ENCODE data around the gene NINJ2. TPM values are rescaled to one million over a fixed set of nuclear protein-coding genes. Genes with fewer than 3 reads are reported as not detected.
A peak's percentile ranks its signal among the peaks of the same experiment; 100 is the strongest.

Gene NINJ2
- total RNA-seq, 1 donor from 2014 or later = 6.8 TPM

GRCh38 chr12:571795-572531, 91.3 kb downstream of the NINJ2 start:
- H3K27ac Mint-ChIP-seq = no peak overlapping the region
- no peaks in the 10 kb centered on the region for H3K27me3 Mint-ChIP-seq (ENCODE audit: insufficient read depth)
- H3K9me3 Mint-ChIP-seq = no peaks in the 10 kb centered on the region
- H3K36me3 Mint-ChIP-seq (ENCODE audit: low read depth) = peaks cover 2% of the 10 kb centered on the region
- H3K4me3 Mint-ChIP-seq = no peak overlapping the region
- no peak for DNase-seq (ENCODE audit: low spot score)
- intact Hi-C loops (cut with micrococcal nuclease) = no loop called here
- H3K4me1 Mint-ChIP-seq (ENCODE audit: low read depth) = peaks cover 44% of the 10 kb centered on the region

DNA sequence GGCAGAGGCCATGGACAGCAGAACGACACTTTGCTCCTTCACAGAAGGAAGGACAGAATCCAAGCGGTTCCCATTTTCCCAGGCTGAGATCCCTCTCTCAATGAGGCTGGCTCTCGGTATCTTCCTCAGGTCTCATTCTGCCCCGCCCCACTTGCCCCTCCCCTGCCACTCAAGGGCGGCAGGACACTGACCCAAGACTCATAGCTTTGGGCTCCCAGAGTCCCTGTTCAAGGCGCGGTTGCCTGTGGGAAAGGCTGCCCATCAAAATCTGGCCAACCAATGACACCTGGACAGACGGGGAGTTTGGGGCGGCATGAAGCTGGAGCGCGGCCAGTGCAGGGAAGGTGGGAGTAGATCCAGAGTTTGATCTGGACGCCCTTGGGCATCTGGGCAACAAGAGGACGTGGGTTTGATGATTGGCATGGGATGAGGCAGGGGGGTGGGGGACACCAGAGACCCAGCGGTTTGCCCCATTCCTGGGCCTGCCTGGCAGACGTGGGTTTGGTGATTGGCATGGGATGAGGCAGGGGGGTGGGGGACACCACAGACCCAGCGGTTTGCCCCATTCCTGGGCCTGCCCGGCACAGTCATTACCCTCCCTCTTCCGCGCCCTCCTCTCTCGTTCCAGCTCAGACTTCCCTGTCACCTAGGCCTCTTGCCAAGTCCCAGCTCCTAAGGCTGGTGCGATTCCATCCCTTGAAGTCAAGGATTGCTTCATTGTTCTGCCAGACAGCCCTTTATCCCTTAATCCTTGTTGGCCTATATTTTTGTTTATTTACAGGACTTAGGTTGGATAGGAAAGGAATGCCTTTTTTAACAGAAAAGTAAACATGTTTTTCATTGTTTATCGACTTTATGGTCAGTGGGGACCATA, 92.1 kb downstream of the NINJ2 start:
- intact Hi-C loops (cut with micrococcal nuclease) = loop anchor here (1.0 kb wide), 1 partner anchor 378 kb away; the partner anchor contains the start of gene RAD52
- H3K36me3 Mint-ChIP-seq (ENCODE audit: low read depth) = no peaks in the 10 kb centered on the region
- H3K4me1 Mint-ChIP-seq (ENCODE audit: low read depth) = peaks cover 44% of the 10 kb centered on the region
- peak overlapping the region; percentile 44 for H3K27ac Mint-ChIP-seq
- H3K9me3 Mint-ChIP-seq = no peaks in the 10 kb centered on the region
- H3K27me3 Mint-ChIP-seq (ENCODE audit: insufficient read depth) = no peaks in the 10 kb centered on the region
- H3K4me3 Mint-ChIP-seq = peak overlapping the region; percentile 22
- DNase-seq (ENCODE audit: low spot score) = no peak

- intact Hi-C loops (cut with micrococcal nuclease) = loop anchor here (1.0 kb wide), 1 partner anchor 379 kb away; the partner anchor contains the start of gene RAD52
- Mint-ChIP-seq H3K4me1 (ENCODE audit: low read depth) (peaks cover 44% of the 10 kb centered on the region), H3K4me3 (no peak overlapping the region), H3K36me3 (ENCODE audit: low read depth) (no peaks in the 10 kb centered on the region), H3K9me3 (no peaks in the 10 kb centered on the region), H3K27me3 (ENCODE audit: insufficient read depth) (no peaks in the 10 kb centered on the region), H3K27ac (no peak overlapping the region)
- no peak for DNase-seq (ENCODE audit: low spot score)
Measured at GRCh38 chr12:570435-570920, 92.8 kb downstream of the NINJ2 start.

DNA sequence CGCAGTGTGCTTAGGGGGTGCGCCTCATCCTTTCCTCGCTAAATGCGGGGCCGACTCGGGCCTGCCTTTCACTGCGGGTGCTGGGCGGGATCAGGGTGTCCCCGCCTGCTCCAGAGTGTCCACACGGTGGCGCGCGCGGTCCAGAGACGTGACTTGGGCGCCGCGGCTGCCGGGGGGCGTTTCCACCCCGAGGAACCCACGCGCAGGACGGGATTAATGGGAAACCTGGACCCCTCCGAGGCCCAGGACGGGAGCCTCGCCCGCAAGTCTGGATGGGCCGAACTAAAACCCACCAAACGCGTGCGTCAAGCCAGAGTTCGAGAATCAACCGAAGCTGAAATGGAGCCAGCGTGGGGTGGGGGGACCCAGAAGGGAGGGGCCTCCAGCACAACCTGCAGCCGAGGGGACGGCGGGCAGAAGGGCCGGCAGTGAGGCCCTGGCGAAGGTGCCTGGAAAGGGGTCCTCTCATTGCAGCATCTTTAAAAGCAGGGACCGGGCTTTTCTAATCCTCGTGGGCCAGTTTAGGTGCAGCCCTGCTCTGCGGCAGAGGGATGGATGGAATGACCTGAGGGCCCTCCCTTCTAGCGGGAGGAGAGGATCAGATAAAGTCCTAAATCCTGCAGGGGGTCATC, 93.3 kb downstream of the NINJ2 start:
- intact Hi-C loops (cut with micrococcal nuclease) = loop anchor here (1.0 to 5.0 kb wide), 4 partner anchors 182 to 1022 kb away; partner anchors contain the start of genes FBXL14, RAD52 and WNK1
- Mint-ChIP-seq H3K4me3 (peak overlapping the region; percentile 79), H3K9me3 (no peaks in the 10 kb centered on the region), H3K36me3 (ENCODE audit: low read depth) (no peaks in the 10 kb centered on the region), H3K27me3 (ENCODE audit: insufficient read depth) (no peaks in the 10 kb centered on the region), H3K27ac (peak overlapping the region; percentile 36), H3K4me1 (ENCODE audit: low read depth) (peaks cover 44% of the 10 kb centered on the region)
- peak; percentile 82 for DNase-seq (ENCODE audit: low spot score)

DNA sequence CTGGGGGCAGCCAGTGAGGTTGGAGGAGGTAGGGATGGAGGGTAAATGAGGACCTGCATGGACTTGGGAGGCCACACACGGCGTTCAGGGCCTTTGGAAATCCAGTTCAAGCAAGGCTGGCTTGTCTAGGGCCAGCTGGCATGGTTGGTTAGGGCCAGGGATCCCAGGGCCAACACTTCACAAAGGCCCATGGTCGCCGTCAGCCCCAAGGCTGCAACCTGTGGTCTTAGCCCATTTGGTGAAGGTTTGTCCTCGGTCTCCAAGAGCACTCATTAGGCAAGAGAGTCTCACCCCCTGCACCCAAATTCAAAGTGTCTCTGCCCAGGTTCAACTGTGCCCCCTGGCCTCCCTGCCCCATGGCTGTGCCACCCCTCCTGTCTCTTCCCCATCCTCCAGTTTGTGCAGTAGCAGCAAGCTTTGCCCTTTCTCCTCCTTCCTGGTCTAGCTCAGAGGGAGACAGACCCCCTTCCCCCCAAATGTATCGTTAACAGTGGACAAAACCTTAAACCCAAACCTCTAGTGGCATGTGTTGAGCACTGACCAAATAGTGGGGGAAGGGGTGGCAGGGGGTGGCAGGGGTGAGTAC, 94.1 kb downstream of the NINJ2 start:
- H3K4me1 Mint-ChIP-seq (ENCODE audit: low read depth) = peaks cover 44% of the 10 kb centered on the region
- H3K4me3 Mint-ChIP-seq = no peak overlapping the region
- no peaks in the 10 kb centered on the region for H3K36me3 Mint-ChIP-seq (ENCODE audit: low read depth)
- peak overlapping the region; percentile 36 for H3K27ac Mint-ChIP-seq
- DNase-seq (ENCODE audit: low spot score) = no peak
- H3K9me3 Mint-ChIP-seq = no peaks in the 10 kb centered on the region
- H3K27me3 Mint-ChIP-seq (ENCODE audit: insufficient read depth) = no peaks in the 10 kb centered on the region
- intact Hi-C loops (cut with micrococcal nuclease) = loop anchor here (1.0 to 5.0 kb wide), 3 partner anchors 183 to 1023 kb away; partner anchors contain the start of genes FBXL14 and WNK1

- H3K36me3 Mint-ChIP-seq (ENCODE audit: low read depth) = peaks cover 1% of the 10 kb centered on the region
- H3K4me1 Mint-ChIP-seq (ENCODE audit: low read depth) = peaks cover 51% of the 10 kb centered on the region
- intact Hi-C loops (cut with micrococcal nuclease) = loop anchor here (5.0 kb wide), 1 partner anchor 1024 kb away; the partner anchor contains the start of gene FBXL14
- H3K9me3 Mint-ChIP-seq = no peaks in the 10 kb centered on the region
- H3K27me3 Mint-ChIP-seq (ENCODE audit: insufficient read depth) = no peaks in the 10 kb centered on the region
- H3K27ac Mint-ChIP-seq = peak overlapping the region; percentile 45
- no peak for DNase-seq (ENCODE audit: low spot score)
- H3K4me3 Mint-ChIP-seq = no peak overlapping the region
Measured at GRCh38 chr12:568486-568885, 94.8 kb downstream of the NINJ2 start.

GRCh38 chr12:565589-566105, 97.6 kb downstream of the NINJ2 start:
- Mint-ChIP-seq H3K9me3 (no peaks in the 10 kb centered on the region), H3K27ac (peak overlapping the region; percentile 35), H3K4me3 (no peak overlapping the region), H3K36me3 (ENCODE audit: low read depth) (peaks cover 4% of the 10 kb centered on the region), H3K27me3 (ENCODE audit: insufficient read depth) (no peaks in the 10 kb centered on the region), H3K4me1 (ENCODE audit: low read depth) (peaks cover 64% of the 10 kb centered on the region)
- intact Hi-C loops (cut with micrococcal nuclease) = loop anchor here (5.0 kb wide), 1 partner anchor 1027 kb away; the partner anchor contains the start of gene FBXL14
- no peak for DNase-seq (ENCODE audit: low spot score)

GRCh38 chr12:565161-565560, 98.1 kb downstream of the NINJ2 start:
- H3K4me3 Mint-ChIP-seq = no peak overlapping the region
- intact Hi-C loops (cut with micrococcal nuclease) = loop anchor here (5.0 kb wide), 1 partner anchor 1027 kb away; the partner anchor contains the start of gene FBXL14
- no peaks in the 10 kb centered on the region for H3K27me3 Mint-ChIP-seq (ENCODE audit: insufficient read depth)
- H3K9me3 Mint-ChIP-seq = no peaks in the 10 kb centered on the region
- DNase-seq (ENCODE audit: low spot score) = no peak
- peaks cover 6% of the 10 kb centered on the region for H3K36me3 Mint-ChIP-seq (ENCODE audit: low read depth)
- no peak overlapping the region for H3K27ac Mint-ChIP-seq
- H3K4me1 Mint-ChIP-seq (ENCODE audit: low read depth) = peaks cover 65% of the 10 kb centered on the region

DNA sequence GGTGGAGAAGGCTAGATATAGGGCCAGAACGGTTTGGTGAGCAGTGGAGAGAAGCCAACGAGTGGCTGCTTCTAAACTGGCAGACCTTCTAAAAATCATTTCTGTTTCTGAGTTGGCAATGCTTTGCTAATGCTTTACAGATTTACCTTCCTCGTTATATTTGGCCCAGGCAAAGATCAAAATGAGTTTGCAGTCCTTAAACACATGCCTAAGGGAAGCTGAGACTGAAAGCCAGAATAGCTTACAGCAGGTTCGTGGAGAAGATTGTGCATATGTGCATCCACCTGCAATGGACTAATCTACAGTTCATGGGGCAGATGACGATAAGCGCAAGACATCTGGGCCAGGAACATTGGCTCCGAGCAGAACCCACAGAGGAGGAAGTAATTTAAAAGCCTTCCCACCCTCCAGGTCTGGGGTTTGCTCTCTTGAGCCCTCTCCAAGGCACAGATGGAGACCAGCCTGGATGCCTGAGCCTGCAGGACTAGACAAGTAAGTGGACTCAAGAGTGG, 99.4 kb downstream of the NINJ2 start:
- DNase-seq (ENCODE audit: low spot score) = no peak
- Mint-ChIP-seq H3K4me3 (peak overlapping the region; percentile 45), H3K4me1 (ENCODE audit: low read depth) (peaks cover 73% of the 10 kb centered on the region), H3K27me3 (ENCODE audit: insufficient read depth) (no peaks in the 10 kb centered on the region), H3K9me3 (no peaks in the 10 kb centered on the region), H3K36me3 (ENCODE audit: low read depth) (peaks cover 16% of the 10 kb centered on the region), H3K27ac (peak overlapping the region; percentile 85)
- intact Hi-C loops (cut with micrococcal nuclease) = loop anchor here (5.0 kb wide), 1 partner anchor 528 kb away; no protein-coding TSS in a partner anchor

- Mint-ChIP-seq H3K27me3 (ENCODE audit: insufficient read depth) (no peaks in the 10 kb centered on the region), H3K4me1 (ENCODE audit: low read depth) (peaks cover 74% of the 10 kb centered on the region), H3K4me3 (peak overlapping the region; percentile 45), H3K27ac (peak overlapping the region; percentile 85), H3K36me3 (ENCODE audit: low read depth) (peaks cover 20% of the 10 kb centered on the region), H3K9me3 (no peaks in the 10 kb centered on the region)
- DNase-seq (ENCODE audit: low spot score) = peak; percentile 65
- intact Hi-C loops (cut with micrococcal nuclease) = loop anchor here (5.0 kb wide), 1 partner anchor 529 kb away; no protein-coding TSS in a partner anchor
Measured at GRCh38 chr12:563250-563781, 99.9 kb downstream of the NINJ2 start.

DNA sequence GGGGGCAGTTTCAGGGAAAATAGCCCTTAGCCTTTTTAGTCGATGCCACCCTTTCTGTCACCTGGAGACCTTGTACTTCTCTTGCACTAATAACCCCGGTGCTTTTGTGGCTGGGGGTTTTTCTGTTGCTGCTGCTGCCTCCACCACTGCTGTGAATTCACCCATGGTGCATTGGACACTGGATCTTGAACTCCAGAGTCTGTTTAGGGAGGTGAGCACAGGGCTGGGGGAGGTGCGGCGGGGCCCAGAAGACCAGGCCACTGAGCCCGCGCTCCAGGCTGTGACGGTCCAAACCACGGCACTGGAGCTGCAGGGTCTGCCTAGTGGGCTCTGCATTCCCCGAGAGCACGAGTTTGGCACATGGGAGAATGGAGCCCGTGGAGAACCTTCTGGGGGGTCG, 100.6 kb downstream of the NINJ2 start:
- Mint-ChIP-seq H3K27ac (peak overlapping the region; percentile 85), H3K9me3 (no peaks in the 10 kb centered on the region)

More for the DNA sequence above, 100.6 kb downstream of the NINJ2 start:
- no peak for DNase-seq (ENCODE audit: low spot score)
- Mint-ChIP-seq H3K36me3 (ENCODE audit: low read depth) (peaks cover 24% of the 10 kb centered on the region), H3K27me3 (ENCODE audit: insufficient read depth) (no peaks in the 10 kb centered on the region), H3K4me3 (no peak overlapping the region), H3K4me1 (ENCODE audit: low read depth) (peaks cover 77% of the 10 kb centered on the region)
- intact Hi-C loops (cut with micrococcal nuclease) = loop anchor here (5.0 kb wide), 1 partner anchor 530 kb away; no protein-coding TSS in a partner anchor
